ENCODE results near the gene ASIC1.

The ASIC1 gene

DNA sequence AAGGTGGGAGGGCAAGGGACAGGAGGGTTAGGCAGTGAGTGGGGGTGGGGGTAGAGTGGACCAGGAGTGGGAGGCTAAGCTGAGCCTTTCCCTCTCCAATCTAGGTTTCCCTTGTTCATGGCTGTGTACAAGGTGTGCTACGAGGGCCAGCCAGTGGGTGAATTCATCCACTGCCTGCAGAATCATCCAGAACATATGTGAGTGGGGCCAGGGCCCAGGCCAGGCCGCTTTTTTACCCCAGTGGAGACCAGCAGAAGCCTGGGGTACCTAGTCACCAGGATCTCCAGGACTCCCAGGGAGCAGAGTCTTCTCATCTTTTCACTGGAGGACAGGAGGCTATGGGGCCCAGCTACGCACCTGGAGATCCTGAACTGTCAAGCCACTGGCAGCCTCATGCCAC is 51.9 kb downstream of the ASIC1 start:
- no peaks in the 10 kb centered on the region for H3K27me3 Mint-ChIP-seq
- peaks cover 20 to 30% of the 10 kb centered on the region in 2 donors for H3K36me3 Mint-ChIP-seq
- peak overlapping the region; percentile 98 for H3K27ac Mint-ChIP-seq
- peaks cover 34 to 58% of the 10 kb centered on the region in 2 donors for H3K4me1 Mint-ChIP-seq
- DNase-seq (no peak), ATAC-seq (replicated peaks) (no peak)
- peak overlapping the region; percentile 95 to 98 for H3K4me3 Mint-ChIP-seq
- H3K9me3 Mint-ChIP-seq = no peaks in the 10 kb centered on the region

DNA sequence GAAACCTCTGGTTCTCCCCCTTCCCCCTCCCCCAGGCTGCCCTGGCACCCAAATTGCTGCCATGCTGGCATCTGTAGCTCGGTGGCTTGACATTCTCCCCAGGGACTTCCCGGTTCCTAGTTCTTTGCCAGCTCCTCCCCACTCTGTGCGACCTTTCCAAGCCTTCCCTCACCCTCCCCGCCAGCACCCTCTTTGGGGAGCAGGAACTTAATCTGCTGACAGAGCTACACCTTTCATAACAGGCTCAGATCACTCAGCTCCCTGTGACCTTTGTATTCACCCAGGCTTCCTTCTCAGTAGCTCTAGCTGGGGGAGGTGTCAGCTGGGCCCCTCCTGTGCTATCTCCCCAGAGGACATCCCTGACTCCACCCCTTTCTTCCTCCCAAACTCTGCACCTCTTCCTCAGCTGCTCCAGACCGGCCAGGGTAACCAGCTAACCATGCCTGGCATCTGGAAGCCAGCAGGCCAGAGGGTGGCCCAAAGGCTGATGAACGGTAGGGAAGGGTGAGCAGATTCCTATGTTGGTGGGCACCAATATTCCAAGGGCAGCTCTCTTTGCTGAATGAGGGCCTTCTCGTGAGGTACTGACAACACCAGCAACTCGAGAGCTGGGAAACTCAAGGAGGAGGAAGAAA is 52.8 kb downstream of the ASIC1 start:
- Mint-ChIP-seq H3K4me1 (peaks cover 34 to 59% of the 10 kb centered on the region in 2 donors), H3K4me3 (peak overlapping the region; percentile 95 to 98), H3K27ac (peak overlapping the region; percentile 98), H3K27me3 (no peaks in the 10 kb centered on the region), H3K36me3 (peaks cover 16 to 28% of the 10 kb centered on the region in 2 donors), H3K9me3 (no peaks in the 10 kb centered on the region)
- ATAC-seq (replicated peaks) (peak; percentile 36 to 40), DNase-seq (peak; percentile 64)

DNA sequence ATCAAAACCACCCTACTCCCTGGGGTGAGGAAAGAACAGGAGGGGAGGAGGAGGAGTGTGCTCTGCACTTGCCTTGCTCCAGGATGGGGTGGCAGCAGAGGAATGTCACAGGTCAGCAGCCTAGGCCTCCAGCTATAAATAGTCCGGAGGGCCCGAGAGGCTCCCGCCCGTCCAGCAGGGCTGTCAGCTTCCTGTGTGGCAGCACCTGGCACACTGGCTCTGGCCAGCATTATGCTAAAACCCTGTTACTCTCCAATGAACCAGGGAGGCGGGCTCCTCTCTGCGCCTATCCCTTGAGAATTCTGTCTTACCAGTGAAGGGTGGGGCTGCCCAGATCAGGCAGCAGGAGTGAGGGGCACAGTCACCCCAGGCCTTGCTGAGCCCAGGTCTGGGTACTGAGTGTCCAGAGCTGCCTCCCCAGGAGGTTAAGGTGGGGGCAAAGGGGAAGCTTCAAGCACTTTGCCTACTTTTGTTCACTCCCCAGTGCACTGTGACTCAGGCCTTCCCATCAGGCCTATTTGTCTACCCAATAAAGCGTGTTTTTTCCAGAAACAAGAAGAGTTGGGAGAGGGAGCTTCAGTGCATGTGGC is 53.5 kb downstream of the ASIC1 start:
- peaks cover 37 to 59% of the 10 kb centered on the region in 2 donors for H3K4me1 Mint-ChIP-seq
- no peaks in the 10 kb centered on the region for H3K27me3 Mint-ChIP-seq
- H3K36me3 Mint-ChIP-seq = peaks cover 16 to 29% of the 10 kb centered on the region in 2 donors
- DNase-seq (peak; percentile 83), ATAC-seq (replicated peaks) (peak; percentile 44 to 47)
- H3K27ac Mint-ChIP-seq = peak overlapping the region; percentile 98
- H3K9me3 Mint-ChIP-seq = no peaks in the 10 kb centered on the region
- H3K4me3 Mint-ChIP-seq = peak overlapping the region; percentile 95 to 98

DNA sequence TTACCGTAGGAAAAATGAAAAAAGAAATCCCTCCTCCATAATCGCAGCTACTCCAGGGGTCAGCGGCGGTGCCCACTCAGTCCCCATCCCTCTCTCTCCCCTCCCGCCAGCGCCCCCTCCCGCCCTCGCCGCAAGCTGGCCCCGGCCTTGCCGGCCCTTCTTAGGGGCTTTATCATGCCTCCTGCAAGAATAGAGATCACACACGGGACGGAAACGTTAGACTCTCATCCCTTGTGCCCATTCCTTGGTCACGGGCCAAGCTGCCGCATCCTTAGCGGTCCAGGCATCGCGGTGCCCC is 53.9 kb downstream of the ASIC1 start:
- peaks cover 37 to 61% of the 10 kb centered on the region in 2 donors for H3K4me1 Mint-ChIP-seq
- H3K36me3 Mint-ChIP-seq = peaks cover 17 to 27% of the 10 kb centered on the region in 2 donors
- H3K9me3 Mint-ChIP-seq = no peaks in the 10 kb centered on the region
- no peaks in the 10 kb centered on the region for H3K27me3 Mint-ChIP-seq
- peak overlapping the region; percentile 98 for H3K27ac Mint-ChIP-seq
- ATAC-seq (replicated peaks) (peak; percentile 1 to 2), DNase-seq (no peak)
- H3K4me3 Mint-ChIP-seq = peak overlapping the region; percentile 95 to 98

DNA sequence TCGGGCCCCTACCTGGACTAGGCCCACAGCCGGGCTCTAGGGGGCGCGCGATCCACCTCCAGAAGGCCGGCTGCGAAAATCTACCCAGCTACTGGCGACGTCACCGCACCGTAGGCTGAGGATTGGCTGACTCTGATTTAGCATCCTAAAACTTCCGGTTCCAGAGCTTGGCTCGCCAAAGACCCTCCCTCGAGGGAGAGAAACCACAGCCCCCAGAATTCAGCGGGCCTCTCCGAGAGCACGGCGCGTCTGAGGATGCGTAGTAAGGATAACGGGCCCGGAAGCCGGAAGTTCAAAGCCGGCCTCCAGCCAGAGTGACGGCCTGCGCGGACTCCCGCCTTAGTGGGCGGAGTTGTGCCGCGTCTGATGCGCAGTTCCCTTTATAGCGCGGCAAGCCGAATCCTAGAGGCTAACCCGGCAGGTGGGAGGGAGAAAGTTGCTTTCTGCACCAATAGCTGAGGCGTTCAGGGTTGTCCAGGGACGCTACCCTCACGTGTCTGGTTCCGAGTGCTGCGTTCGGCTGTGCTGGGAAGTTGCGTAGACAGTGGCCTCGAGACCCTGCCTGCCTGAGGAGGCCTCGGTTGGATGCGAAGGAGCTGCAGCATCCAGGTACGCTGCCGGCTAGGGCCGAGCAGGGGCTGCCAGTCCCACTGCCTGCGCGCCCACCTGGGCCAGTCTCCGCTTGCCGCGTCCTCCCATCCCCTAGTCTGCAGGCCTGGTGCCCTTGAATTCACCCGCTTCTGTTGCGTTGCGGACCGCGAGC is 54.5 kb downstream of the ASIC1 start, which contains the start of gene COX14:
COX14 (plus strand) TSS at position 544 of the 763 bp plus-strand sequence. CDS start 7,808 bp downstream, outside the sequence.
- Mint-ChIP-seq H3K27me3 (no peaks in the 10 kb centered on the region), H3K4me3 (peak within 1 kb of the TSS; percentile 95 to 98), H3K9me3 (no peaks in the 10 kb centered on the region), H3K27ac (peak within 1 kb of the TSS; percentile 98), H3K4me1 (peaks cover 38 to 67% of the 10 kb centered on the region in 2 donors), H3K36me3 (peaks cover 17 to 27% of the 10 kb centered on the region in 2 donors)
- DNase-seq (peak; percentile 99), ATAC-seq (replicated peaks) (peak; percentile 76 to 81)

DNA sequence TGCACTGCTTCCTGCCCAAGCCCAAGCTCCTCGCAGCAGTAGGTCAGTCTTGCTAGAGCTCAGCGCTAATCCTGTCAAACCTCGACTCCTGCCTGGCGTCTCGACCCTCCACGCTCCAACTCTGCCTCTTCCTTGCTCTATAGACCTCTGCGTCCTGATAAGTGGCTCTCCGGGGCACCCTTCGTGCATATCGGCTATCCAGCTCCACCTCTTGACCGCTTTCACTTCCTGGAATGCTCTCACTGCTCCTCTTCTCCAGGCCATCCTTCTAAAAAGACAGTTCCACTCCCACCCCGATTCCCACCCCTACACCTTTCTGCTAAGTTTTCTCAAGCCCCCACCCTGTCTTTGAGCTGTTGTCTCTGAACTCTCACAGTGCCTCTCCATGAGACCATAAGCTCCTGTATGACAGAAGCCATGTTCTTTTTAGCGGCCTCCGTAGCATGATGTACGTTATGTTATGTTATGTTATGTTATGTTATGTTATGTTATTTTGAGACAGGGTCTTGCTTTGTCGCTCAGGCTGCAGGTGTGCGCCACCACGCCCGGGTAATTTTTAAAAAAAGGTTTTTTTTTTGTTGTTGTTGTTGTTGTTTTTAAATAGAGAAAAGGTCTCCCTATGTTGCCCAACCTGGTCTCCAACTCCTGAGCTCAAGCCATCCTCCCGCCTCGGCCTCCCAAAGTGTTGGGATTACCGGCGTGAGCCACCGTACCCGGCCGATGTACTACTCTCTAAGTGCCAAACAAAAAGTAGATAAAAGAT is 55.2 kb downstream of the ASIC1 start:
- peak overlapping the region; percentile 98 for H3K27ac Mint-ChIP-seq
- DNase-seq (no peak), ATAC-seq (replicated peaks) (no peak)
- peaks cover 14 to 24% of the 10 kb centered on the region in 2 donors for H3K36me3 Mint-ChIP-seq
- H3K27me3 Mint-ChIP-seq = no peaks in the 10 kb centered on the region
- H3K4me1 Mint-ChIP-seq = peaks cover 36 to 72% of the 10 kb centered on the region in 2 donors
- H3K9me3 Mint-ChIP-seq = no peaks in the 10 kb centered on the region
- H3K4me3 Mint-ChIP-seq = peak overlapping the region; percentile 95 to 98

DNA sequence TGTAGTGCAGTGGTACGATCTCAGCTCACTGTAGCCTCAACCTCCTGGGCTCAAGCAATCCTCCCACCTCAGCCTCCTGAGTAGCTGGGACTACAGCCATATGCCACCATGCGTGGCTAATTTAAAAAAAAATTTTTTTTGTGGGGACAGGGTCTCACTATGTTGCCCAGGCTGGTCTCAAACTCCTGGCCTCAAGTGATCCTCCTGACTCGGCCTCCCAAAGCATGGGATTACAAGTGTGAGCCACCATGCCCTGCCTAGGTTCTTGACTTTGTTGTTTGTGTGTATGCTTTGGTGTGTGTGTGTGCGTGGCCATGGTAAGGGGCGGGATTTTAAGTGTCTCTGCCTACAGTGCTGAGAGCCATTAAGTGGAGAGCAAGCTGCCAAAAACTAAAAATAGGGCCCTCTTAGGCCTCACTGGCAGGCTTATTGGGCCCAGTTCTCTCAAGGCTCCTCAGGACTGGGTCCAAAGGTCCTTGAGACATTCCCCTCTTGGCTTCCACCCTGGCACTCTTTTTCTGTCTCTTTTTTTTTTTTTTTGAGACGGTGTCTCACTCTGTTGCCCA is 59.7 kb downstream of the ASIC1 start:
- no peak overlapping the region for H3K27ac Mint-ChIP-seq

DNA sequence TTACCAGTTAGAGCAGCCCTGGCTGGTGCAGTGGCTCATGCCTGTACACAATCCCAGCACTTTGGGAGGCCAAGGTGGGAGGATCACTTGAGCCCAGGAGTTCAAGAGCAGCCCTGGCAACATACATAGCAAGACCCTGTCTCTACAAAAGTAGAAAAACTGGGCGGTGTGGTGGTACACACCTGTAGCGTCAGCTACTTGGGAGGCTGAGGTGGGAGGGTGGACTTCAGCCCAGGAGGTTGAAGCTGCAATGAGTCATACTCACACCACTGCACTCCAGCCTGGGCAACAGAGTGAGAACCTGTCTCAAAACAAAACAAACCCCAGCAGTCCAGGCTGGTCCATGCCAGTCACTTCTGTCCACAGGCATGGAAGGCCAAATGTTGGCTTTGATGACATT is 62.0 kb downstream of the ASIC1 start:
- Mint-ChIP-seq H3K9me3 (no peaks in the 10 kb centered on the region), H3K27ac (no peak overlapping the region), H3K4me1 (peaks cover 16 to 43% of the 10 kb centered on the region in 2 donors), H3K36me3 (peaks cover 30 to 44% of the 10 kb centered on the region in 2 donors), H3K4me3 (no peak overlapping the region), H3K27me3 (no peaks in the 10 kb centered on the region)
- ATAC-seq (replicated peaks) (no peak), DNase-seq (no peak)

More for the DNA sequence above, 59.7 kb downstream of the ASIC1 start:
- Mint-ChIP-seq H3K4me3 (no peak overlapping the region), H3K4me1 (peaks cover 18 to 50% of the 10 kb centered on the region in 2 donors), H3K9me3 (no peaks in the 10 kb centered on the region), H3K36me3 (peaks cover 24 to 36% of the 10 kb centered on the region in 2 donors), H3K27me3 (no peaks in the 10 kb centered on the region)
- ATAC-seq (replicated peaks) = no peak
- no peak for DNase-seq

DNA sequence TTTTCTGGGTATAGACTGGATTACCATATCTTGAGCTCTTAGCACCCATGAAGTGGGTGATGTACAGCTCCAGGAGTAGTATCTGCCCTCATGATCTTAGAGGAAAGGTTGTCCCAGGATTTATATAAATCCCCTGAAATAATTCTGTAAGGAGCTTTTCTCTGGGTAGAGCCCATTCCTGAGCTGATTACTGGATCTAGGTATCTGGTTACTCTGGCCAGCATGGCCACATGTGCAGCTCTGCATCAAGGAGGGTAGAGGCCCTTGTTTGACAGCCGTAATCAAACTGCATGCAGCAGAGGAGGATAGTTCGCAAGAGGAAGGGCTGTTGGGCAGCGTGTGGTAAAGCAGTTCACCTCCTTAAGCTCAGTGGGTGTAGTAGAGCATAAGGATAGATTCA is 63.1 kb downstream of the ASIC1 start:
- no peak overlapping the region for H3K4me3 Mint-ChIP-seq
- H3K27ac Mint-ChIP-seq = no peak overlapping the region
- DNase-seq (no peak), ATAC-seq (replicated peaks) (no peak)
- peaks cover 32 to 42% of the 10 kb centered on the region in 2 donors for H3K36me3 Mint-ChIP-seq
- no peaks in the 10 kb centered on the region for H3K9me3 Mint-ChIP-seq
- H3K27me3 Mint-ChIP-seq = no peaks in the 10 kb centered on the region
- peaks cover 17 to 47% of the 10 kb centered on the region in 2 donors for H3K4me1 Mint-ChIP-seq

DNA sequence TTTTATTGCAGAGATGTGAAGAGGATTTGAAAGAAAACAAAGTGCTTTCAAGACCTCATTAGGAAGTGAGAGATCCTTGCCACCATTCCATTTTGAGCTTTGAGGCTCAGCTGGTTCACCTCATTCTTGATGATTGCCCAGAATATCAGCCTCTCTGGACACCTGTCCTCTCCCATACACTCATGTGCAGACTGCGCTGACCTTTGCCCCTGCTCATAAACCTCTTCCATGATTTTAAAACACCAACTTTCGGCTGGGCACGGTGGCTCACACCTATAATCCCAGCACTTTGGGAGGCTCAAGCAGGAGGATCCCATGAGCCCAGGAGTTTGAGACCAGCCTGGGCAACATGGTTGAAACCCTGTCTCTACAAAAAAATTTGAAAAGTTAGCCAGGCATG is 63.6 kb downstream of the ASIC1 start:
- H3K4me1 Mint-ChIP-seq = peaks cover 17 to 47% of the 10 kb centered on the region in 2 donors
- no peak for DNase-seq
- no peak overlapping the region for H3K4me3 Mint-ChIP-seq
- no peaks in the 10 kb centered on the region for H3K27me3 Mint-ChIP-seq
- H3K27ac Mint-ChIP-seq = no peak overlapping the region
- ATAC-seq (replicated peaks) = no peak
- no peaks in the 10 kb centered on the region for H3K9me3 Mint-ChIP-seq
- H3K36me3 Mint-ChIP-seq = peaks cover 28 to 38% of the 10 kb centered on the region in 2 donors

DNA sequence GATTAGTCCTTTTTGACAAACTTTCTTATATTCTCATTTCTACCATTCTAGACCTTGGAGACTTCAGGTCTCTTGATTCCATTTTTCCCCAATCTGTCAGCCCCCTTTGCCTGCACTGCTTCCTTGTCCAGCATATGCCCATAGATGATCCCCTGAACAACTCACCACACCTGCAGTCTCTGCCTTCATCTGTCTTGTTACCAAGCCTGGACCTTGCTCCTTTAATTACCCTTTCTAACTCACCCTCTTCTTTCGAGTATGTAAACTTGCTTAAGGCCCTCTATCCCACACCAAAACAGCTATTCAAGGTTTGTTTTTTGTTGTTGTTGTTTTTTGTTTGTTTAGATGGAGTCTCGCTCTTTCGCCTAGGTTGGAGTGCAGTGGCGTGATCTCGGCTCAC is 64.2 kb downstream of the ASIC1 start:
- ATAC-seq (replicated peaks) = no peak
- Mint-ChIP-seq H3K4me1 (peaks cover 15 to 41% of the 10 kb centered on the region in 2 donors), H3K9me3 (no peaks in the 10 kb centered on the region), H3K4me3 (no peak overlapping the region), H3K27me3 (no peaks in the 10 kb centered on the region), H3K36me3 (peaks cover 26 to 36% of the 10 kb centered on the region in 2 donors), H3K27ac (no peak overlapping the region)
- no peak for DNase-seq

DNA sequence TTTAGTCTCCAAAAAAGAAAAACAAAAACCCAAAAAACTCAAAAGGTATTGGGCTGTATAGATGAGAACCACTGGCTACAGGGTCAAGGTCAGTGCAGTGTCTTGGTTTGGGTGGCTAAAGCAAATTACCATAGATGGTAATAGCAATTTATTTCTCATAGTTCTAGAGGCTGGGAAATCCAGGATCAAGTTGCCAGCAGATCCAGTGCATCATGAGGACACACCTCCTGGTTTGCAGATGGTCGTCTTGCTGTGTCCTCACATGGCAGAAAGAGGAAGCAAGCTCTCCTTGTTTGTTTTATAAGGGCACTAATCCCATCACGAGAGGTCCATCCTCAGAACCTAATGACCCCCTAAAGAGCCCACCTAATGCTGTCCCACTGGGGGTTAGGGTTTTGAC is 65.8 kb downstream of the ASIC1 start:
- Mint-ChIP-seq H3K4me3 (no peak overlapping the region), H3K27me3 (no peaks in the 10 kb centered on the region), H3K9me3 (no peaks in the 10 kb centered on the region), H3K4me1 (peaks cover 17 to 34% of the 10 kb centered on the region in 2 donors), H3K27ac (no peak overlapping the region), H3K36me3 (peaks cover 33 to 45% of the 10 kb centered on the region in 2 donors)
- ATAC-seq (replicated peaks) (no peak), DNase-seq (no peak)

DNA sequence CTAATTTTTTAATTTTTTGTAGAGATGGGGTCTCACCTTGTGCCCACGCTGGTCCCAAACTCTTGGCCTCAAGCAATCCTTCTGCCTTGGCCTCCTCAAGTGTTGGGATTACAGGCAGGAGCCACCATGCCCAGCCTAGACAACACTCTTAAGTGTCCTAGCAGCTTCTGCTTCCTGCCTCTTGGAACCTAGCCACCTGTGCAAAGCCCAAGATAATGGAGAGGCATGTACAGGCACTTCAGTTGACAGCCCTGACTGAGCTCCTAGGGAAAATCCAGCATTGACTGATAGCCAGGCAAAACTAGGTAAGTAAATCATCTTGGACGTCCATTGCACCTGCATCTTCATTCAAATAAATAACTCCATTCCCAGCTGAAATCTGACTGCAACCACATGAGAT is 70.2 kb downstream of the ASIC1 start:
- H3K36me3 Mint-ChIP-seq = peaks cover 45 to 58% of the 10 kb centered on the region in 2 donors
- peaks cover 14 to 45% of the 10 kb centered on the region in 2 donors for H3K4me1 Mint-ChIP-seq
- peak overlapping the region; percentile 62 for H3K27ac Mint-ChIP-seq
- H3K4me3 Mint-ChIP-seq = no peak overlapping the region
- H3K9me3 Mint-ChIP-seq = no peaks in the 10 kb centered on the region
- H3K27me3 Mint-ChIP-seq = no peaks in the 10 kb centered on the region
- ATAC-seq (replicated peaks) (no peak), DNase-seq (no peak)

DNA sequence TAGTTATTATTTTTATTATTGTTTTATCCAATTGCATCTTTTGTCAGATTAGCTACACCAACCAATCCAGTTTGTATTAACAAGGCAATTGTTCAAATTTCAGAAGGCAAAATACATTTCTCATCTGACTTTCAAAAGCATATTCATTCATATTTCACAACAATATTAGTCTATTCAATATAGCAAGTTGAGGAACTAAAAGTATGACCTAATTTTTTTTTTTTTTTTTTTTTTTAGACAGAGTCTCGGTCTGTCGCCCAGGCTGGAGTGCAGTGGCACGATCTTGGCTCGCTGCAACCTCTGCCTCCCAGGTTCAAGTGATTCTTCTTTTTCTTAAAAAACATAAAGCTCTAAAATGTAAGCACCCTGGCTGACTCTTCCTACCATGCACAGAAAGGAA is 71.9 kb downstream of the ASIC1 start:
- peak overlapping the region; percentile 79 for H3K27ac Mint-ChIP-seq
- peaks cover 18 to 49% of the 10 kb centered on the region in 2 donors for H3K4me1 Mint-ChIP-seq
- H3K4me3 Mint-ChIP-seq = no peak overlapping the region
- no peaks in the 10 kb centered on the region for H3K9me3 Mint-ChIP-seq
- ATAC-seq (replicated peaks) (peak; percentile 65 to 73), DNase-seq (no peak)
- H3K36me3 Mint-ChIP-seq = peaks cover 52 to 62% of the 10 kb centered on the region in 2 donors
- no peaks in the 10 kb centered on the region for H3K27me3 Mint-ChIP-seq
